NK-92 (cell line): ENCODE measurements around the gene DGKD.

ENCODE experiments used
- DNase-seq: peaks from one replicate; lab custom pipeline; 2025; ENCODE audit not compliant: unreplicated experiment; lab: John Stamatoyannopoulos, UW

The DGKD gene

DNA sequence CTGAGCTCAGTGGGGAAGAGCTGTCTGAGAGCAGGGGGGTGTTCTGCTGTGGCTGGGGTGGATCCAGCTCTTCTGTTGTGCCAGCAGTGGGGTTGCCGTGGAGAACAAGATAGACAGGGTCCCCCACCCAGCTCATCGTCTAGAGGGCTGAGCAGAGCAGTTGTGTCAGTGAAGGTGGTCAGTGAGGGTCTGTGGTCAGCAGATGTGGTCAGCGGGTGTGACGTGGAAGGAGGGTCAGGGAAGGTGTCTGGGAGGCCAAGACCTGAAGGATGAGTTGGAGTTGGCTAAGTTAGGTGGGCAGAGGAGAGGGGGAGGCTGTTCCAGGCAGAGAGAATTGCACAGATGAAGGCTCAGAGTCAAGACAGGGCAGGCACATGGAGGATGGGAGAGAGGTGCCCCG lies 103.1 kb downstream of the DGKD start:
- DNase-seq = no peak

- no peak for DNase-seq
Observed at GRCh38 chr2:233458031-233458610, 103.8 kb downstream of the DGKD start.

DNA sequence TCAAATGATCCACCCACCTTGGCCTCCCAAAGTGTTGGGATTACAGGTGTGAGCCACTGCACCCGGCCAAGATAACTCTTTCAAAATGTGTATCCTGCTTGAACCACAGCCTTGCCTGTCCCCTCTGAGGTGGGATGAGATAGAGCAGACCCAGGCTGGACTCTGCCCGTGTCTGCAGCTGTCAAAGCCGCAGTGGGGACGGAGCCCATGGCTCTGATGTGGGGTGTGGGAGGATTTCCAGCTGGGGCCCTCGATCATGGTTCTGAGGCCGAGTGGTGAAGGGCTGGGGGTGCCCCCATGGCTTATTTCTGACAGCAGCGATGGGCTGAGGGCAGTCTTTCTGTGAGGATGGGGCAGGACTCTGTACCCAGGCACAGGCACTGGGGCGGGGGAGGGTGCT lies 104.5 kb downstream of the DGKD start:
- DNase-seq = no peak

DNA sequence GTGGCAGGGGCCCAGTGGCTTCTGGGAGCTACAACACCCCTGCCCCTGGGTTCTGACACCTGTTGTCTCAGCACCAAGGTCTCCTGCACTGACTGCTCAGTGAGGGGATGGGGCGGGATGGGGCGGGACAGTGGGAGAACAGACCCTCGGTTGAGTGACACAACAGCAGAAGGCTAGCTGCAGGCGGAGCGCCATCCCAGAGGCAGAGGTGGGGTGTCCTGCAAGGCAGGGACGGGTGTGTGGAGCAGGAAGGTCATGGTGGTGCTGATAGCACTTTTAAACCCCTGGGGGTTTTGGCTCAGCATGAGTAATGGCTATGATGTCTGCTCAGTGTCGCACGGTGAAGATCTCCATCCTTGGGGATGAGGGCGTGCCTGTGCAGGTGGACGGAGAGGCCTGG lies 105.1 kb downstream of the DGKD start:
- DNase-seq = no peak

DNA sequence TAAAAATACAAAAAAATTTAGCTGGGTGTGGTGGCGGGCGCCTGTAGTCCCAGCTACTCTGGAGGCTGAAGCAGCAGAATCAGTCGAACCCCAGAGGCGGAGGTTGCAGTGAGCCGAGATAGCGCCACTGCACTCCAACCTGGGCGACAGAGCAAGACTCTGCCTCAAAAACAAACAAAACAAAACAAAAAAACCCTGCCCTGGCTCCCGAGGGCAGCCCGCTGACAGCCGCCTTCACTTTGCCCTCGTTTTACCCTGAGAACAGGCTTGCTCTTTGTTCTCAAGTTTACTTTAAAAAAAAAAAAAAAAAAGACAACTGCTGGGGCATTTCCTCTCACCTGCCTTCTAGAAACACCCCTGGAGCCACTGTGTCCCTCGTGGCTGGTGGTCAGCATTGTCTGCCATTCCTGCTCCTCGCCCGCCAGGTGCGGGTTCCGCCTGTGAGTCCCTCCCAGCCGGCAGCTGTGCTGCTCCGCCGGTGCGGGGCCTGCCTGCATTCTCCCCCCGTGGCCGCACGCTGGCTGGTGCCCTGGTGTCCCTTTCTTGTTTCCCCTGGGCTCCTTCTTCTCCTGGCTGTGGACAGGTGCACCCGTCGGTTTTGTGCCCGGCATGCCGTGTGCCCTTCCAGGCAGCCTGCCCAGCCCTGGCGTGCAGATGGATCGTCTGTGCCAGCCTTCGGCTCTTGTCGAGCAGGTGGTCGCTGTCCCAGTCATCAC lies 106.6 kb downstream of the DGKD start:
- no peak for DNase-seq

DNA sequence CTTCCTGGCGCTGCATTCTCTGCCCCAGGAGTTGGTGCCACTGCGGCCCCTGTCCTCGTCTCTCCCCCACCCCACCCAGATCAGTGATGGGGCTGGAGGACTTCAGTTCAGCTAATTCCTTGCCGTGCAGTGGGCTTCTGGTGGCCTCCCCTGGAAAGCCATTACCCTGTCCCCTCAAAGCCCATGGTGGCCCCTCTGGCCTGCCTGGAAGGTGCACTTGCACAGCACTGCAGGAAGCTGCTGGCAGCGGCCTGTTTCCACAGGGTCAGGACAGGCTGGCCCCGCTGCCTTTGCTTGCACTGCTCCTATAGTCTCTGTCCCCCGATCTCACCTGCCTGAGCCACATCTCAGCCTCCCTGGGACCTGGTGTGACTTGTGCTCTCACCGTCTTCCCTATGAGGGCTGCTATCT lies 107.2 kb downstream of the DGKD start:
- no peak for DNase-seq

GRCh38 chr2:233462202-233462785 lies 108.0 kb downstream of the DGKD start:
- DNase-seq = no peak

DNA sequence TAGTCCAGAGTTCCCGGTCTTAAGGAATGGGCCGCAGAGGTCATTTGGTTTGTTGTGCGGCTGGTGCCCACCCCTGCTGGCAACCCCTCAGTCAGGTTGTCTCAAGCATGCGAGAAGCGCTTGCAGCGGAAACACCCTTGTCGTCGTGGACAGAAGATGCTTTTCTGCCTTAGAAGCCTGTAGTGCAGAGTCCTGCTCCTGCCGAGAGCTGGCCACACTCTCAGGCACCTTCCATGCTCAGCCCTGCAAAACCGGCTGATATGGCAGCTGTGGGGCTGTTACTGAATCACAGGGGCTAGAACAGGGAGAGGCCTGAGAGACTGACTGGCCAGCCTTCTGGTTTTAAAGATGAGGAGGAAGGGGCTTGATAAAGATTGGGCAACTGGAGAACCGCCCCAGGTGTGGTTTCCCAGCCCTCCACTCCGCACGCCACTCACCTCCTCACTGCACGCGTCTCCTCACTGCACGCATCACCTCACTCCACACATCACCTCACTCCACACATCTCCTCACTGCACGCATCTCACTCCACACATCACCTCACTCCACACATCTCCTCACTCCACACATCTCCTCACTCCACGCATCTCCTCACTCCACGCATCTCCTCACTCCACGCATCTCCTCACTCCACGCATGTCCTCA lies 108.7 kb downstream of the DGKD start:
- no peak for DNase-seq

- no peak for DNase-seq
Observed at GRCh38 chr2:233463586-233463985, 109.3 kb downstream of the DGKD start.

- DNase-seq = no peak
Observed at GRCh38 chr2:233464056-233464455, 109.8 kb downstream of the DGKD start.

- DNase-seq = no peak
Observed at GRCh38 chr2:233464531-233465240, 110.4 kb downstream of the DGKD start.

DNA sequence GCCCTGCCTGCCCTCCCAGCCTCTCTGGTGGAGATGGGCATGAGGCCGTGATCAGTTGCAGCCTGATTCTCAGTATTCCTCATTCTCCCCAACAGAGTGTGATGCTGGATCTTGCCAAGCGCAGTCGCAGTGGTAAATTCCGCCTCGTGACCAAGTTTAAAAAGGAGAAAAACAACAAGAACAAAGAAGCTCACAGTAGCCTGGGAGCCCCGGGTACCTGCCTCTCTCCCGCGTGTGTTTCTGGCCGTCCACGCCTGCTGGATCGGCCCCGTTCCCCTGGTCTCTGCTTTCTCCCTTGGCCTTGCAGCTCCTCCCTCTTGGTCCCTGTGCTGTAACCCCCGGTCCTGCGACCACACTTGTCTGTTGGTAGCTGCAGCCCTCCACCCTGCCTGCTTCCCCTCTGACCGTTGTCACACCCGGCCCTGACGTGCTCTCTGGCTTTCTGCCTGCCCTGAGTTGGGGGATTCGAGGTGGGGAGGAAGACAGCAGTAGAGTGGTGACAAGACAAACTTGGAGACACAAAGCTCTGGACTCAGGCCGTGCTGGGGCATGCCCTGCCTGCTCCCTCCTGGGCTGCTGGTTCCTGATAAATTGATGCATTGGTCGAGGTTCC lies 112.8 kb downstream of the DGKD start:
- no peak for DNase-seq

- DNase-seq = no peak
Observed at GRCh38 chr2:233468047-233468740, 113.9 kb downstream of the DGKD start.

DNA sequence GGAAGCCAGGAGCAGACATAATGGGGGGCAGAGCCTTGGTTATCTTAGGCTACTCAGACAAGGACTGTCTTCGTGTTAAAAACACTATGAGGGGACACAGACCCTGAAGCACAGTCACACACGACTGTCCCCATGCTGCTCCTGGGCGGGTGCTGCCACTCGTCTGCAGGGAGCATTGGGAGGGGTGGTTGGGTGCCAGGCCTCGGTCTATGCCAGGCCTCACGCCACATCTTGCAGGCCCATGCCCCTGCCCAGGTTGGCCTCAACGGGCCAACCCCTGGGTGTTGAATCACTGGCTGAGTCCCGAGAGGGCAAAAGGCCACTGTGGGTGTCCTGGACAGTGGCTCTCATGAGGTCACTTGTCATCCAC lies 114.4 kb downstream of the DGKD start:
- DNase-seq = no peak

DNA sequence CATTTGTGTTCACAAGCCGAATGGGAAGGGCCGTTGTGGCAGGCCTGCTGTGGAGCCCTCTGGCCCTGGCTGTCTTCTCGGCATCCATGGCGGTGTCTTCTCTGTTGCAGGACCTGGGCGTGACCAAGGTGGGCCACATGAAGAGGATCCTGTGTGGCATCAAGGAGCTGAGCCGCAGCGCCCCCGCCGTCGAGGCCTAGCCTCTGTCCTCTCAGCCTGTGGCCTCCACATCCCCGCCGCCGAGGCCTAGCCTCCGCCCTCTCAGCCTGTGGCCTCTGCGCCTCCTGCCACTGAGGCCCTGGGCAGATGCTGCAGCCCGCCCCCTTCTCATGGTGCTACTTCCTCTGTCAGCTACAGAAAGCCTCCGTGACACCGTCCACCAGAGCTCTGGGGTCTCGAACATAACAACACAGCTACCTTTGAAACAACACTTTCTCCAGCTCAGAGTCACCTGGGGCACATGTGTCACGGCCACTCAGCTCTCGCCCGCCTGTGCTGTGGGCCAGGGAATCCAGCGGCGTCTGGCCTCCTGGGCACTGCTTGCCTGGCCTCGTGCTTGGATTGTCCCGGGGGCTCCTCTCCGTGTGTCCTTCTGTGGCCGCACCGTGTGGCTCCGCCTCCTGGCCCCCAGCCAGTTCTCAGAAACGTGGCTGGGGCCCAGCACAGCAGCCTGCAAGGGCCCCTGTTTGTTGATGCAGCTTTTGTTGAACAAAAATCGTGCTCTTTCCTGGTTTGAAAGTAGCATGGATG lies 115.1 kb downstream of the DGKD start:
- DNase-seq = no peak

DNA sequence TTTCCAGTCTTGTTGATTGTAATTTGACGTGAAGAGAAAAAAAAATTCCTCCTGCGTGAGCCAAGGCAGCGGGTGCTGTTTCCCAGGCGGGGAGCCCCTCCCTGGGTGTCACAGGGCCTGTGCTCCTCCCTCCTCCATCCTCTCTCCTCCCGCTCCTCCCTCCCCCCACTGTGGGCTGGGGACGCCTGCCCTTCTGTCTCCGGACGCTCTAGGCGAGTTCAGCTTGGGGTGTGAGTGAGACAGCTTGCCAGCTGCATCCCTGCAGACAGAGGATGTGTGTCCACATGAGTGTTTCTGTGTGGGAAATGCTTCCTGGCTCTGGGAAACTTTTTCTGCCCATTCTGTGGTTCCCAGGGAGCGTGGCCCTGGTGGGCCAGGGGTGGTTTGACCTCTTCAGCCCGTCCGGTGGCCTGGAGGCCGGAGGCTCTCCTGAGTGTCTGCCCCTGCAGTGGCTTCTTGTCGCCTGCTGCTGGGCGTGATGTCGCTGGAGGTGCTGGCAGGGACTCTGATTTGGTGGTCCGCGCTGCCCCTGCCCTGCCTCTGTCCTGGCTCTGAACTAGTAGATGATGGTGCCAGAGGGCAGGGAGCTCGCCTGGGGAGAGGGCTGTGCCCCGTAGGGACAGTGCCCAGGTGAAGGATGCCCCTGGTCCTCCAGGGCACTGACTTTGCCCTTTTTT lies 115.9 kb downstream of the DGKD start:
- no peak for DNase-seq

DNA sequence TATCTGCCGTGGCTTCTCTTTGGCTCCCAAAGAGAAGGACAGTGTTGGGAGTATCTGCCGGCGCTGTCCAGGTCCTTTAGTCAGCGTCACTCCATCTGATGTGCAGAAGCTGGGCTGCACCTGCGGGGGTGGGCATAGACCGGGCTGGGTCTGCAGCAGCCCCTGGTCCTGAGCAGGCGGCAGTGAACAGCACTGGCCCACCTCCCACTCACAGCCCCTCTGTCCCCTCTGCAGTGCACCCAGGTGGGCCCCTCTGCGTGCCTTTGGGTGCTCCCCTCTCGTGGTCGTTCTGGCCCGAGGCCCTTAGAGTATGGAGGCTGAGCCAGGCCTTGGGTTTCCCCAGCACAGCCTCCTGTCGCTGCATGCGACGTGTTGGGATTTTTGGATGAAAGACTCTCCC lies 116.5 kb downstream of the DGKD start:
- DNase-seq = no peak

DNA sequence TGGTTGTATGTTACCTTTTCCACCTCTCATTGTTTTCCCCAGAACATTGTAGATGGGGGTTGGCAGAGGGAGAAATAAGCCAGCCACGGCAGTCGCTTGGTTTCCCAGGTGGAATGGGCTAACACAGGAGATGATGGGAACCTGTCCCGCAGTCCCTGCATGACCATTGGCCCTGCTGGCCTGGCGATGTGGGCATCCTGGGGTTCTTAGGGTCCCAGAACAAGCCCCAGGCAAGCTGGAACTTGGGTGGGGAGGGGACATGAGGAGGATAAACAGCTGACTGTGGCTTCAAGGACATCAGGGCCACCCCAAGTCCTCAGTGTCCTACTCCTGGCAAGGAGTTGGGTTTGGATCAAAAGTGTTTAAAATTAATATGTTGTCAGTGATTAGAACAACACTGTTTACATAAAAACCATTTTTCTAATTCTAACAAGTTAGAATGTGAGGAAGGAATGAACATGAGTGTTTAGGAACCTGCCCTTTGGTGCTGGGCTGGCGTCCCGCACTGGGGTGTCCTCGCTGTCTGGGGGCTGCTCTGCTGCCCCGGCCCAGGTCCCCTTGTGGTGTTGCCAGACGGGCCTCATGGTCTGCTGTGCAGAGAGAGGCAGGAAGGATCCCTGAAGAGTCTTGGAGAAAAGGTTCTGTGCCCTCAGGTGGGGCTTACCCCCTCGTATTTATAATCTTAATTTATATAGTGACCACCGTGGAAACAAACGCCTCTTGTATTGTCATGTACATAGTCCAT lies 117.2 kb downstream of the DGKD start:
- no peak for DNase-seq

GRCh38 chr2:233473386-233473791 lies 119.1 kb downstream of the DGKD start:
- no peak for DNase-seq
